Mononuclear cell (primary cell): ENCODE data around the gene ADCK1. TPM values are rescaled to one million over a fixed set of nuclear protein-coding genes. Genes with fewer than 3 reads are reported as not detected.
"Not testable (repeated sequence)": the region's sequence is repeated elsewhere in the genome, so short reads cannot be mapped to it uniquely, and the experiment has no call there.

Source experiments
- H3K27me3 ChIP-seq: 2 replicates; pipeline ENCODE4 v1.6.0; 2011; ENCODE audit warnings: low read length, control low read depth; ENCODE audit not compliant: insufficient read depth
- H3K4me1 ChIP-seq: 2 replicates; pipeline ENCODE4 v1.5.1; 2011; ENCODE audit warnings: mild to moderate bottlenecking, low read length, control low read depth; ENCODE audit not compliant: insufficient read depth
- H3K4me3 ChIP-seq: 2 replicates; pipeline ENCODE4 v1.5.1; 2011; ENCODE audit warnings: mild to moderate bottlenecking, low read length, moderate library complexity
- H3K9me3 ChIP-seq: 2 replicates; pipeline ENCODE4 v1.5.1; 2011; ENCODE audit warnings: low read depth, mild to moderate bottlenecking, control low read depth, low read length
- total RNA-seq: library from RNA; depleted of rRNA; stranded (reverse); fragments of >200 nt; gene quantifications from one replicate; pipeline ENCODE4 v1.2.3, GENCODE V29; 2012

The ADCK1 gene
- total RNA-seq, 1 donor: 1.4 TPM

GRCh38 chr14:77917491-77918201 is 117.7 kb downstream of the ADCK1 start:
- Histone ChIP-seq H3K4me1 (no peaks in the 10 kb centered on the region), H3K4me3 (no peak overlapping the region), H3K9me3 (no peaks in the 10 kb centered on the region), H3K27me3 (no peaks in the 10 kb centered on the region)

- H3K4me3 ChIP-seq: no peak overlapping the region
These were observed 118.5 kb downstream of the ADCK1 start for GRCh38 chr14:77918448-77918847.

GRCh38 chr14:77920312-77920711 is 120.4 kb downstream of the ADCK1 start:
- Histone ChIP-seq H3K4me3 (no peak overlapping the region), H3K4me1 (no peaks in the 10 kb centered on the region), H3K27me3 (no peaks in the 10 kb centered on the region), H3K9me3 (no peaks in the 10 kb centered on the region)

More at GRCh38 chr14:77918448-77918847, 118.5 kb downstream of the ADCK1 start:
- Histone ChIP-seq H3K9me3 (no peaks in the 10 kb centered on the region), H3K4me1 (no peaks in the 10 kb centered on the region), H3K27me3 (no peaks in the 10 kb centered on the region)

- Histone ChIP-seq H3K9me3 (no peaks in the 10 kb centered on the region), H3K4me1 (no peaks in the 10 kb centered on the region), H3K4me3 (no peak overlapping the region), H3K27me3 (no peaks in the 10 kb centered on the region)
These were observed 121.9 kb downstream of the ADCK1 start for GRCh38 chr14:77921818-77922217.

- Histone ChIP-seq H3K4me3 (no peak overlapping the region), H3K4me1 (no peaks in the 10 kb centered on the region), H3K9me3 (no peaks in the 10 kb centered on the region), H3K27me3 (no peaks in the 10 kb centered on the region)
These were observed 123.4 kb downstream of the ADCK1 start for GRCh38 chr14:77923131-77923936.

GRCh38 chr14:77924141-77924948 is 124.4 kb downstream of the ADCK1 start:
- H3K27me3 ChIP-seq: no peaks in the 10 kb centered on the region
- H3K4me3 ChIP-seq: no peak overlapping the region
- no peaks in the 10 kb centered on the region for H3K4me1 ChIP-seq
- no peaks in the 10 kb centered on the region for H3K9me3 ChIP-seq

- H3K4me3 ChIP-seq: no peak overlapping the region
- H3K27me3 ChIP-seq: no peaks in the 10 kb centered on the region
- no peaks in the 10 kb centered on the region for H3K9me3 ChIP-seq
- H3K4me1 ChIP-seq: no peaks in the 10 kb centered on the region
These were observed 127.0 kb downstream of the ADCK1 start for GRCh38 chr14:77926942-77927341.

GRCh38 chr14:77931441-77931840 is 131.5 kb downstream of the ADCK1 start:
- H3K4me1 ChIP-seq: no peaks in the 10 kb centered on the region
- no peaks in the 10 kb centered on the region for H3K27me3 ChIP-seq
- no peak overlapping the region for H3K4me3 ChIP-seq
- H3K9me3 ChIP-seq: no peaks in the 10 kb centered on the region

GRCh38 chr14:77936138-77936639 is 136.3 kb downstream of the ADCK1 start:
- H3K4me1 ChIP-seq: no peaks in the 10 kb centered on the region
- no peaks in the 10 kb centered on the region for H3K9me3 ChIP-seq
- H3K4me3 ChIP-seq: no peak overlapping the region
- H3K27me3 ChIP-seq: no peaks in the 10 kb centered on the region

GRCh38 chr14:77947372-77947771 is 147.5 kb downstream of the ADCK1 start:
- Histone ChIP-seq H3K4me1 (no peaks in the 10 kb centered on the region), H3K4me3 (no peak overlapping the region), H3K9me3 (no peaks in the 10 kb centered on the region), H3K27me3 (no peaks in the 10 kb centered on the region)

- no peak overlapping the region for H3K4me3 ChIP-seq
- H3K4me1 ChIP-seq: no peaks in the 10 kb centered on the region
- no peaks in the 10 kb centered on the region for H3K27me3 ChIP-seq
- no peaks in the 10 kb centered on the region for H3K9me3 ChIP-seq
These were observed 150.6 kb downstream of the ADCK1 start for GRCh38 chr14:77950371-77951063.

GRCh38 chr14:77955816-77956484 is 156.0 kb downstream of the ADCK1 start:
- no peaks in the 10 kb centered on the region for H3K9me3 ChIP-seq
- no peaks in the 10 kb centered on the region for H3K27me3 ChIP-seq
- H3K4me1 ChIP-seq: no peaks in the 10 kb centered on the region
- no peak overlapping the region for H3K4me3 ChIP-seq

GRCh38 chr14:77959686-77960085 is 159.8 kb downstream of the ADCK1 start:
- H3K4me1 ChIP-seq, H3K27me3 ChIP-seq, H3K9me3 ChIP-seq, H3K4me3 ChIP-seq: not testable (repeated sequence)
